ENCODE measurements around the gene CCKAR. TPM values are rescaled to one million over a fixed set of nuclear protein-coding genes. Genes with fewer than 3 reads are reported as not detected.

The CCKAR gene
- total RNA-seq, 1 experiment from 2014 or later = not detected

DNA sequence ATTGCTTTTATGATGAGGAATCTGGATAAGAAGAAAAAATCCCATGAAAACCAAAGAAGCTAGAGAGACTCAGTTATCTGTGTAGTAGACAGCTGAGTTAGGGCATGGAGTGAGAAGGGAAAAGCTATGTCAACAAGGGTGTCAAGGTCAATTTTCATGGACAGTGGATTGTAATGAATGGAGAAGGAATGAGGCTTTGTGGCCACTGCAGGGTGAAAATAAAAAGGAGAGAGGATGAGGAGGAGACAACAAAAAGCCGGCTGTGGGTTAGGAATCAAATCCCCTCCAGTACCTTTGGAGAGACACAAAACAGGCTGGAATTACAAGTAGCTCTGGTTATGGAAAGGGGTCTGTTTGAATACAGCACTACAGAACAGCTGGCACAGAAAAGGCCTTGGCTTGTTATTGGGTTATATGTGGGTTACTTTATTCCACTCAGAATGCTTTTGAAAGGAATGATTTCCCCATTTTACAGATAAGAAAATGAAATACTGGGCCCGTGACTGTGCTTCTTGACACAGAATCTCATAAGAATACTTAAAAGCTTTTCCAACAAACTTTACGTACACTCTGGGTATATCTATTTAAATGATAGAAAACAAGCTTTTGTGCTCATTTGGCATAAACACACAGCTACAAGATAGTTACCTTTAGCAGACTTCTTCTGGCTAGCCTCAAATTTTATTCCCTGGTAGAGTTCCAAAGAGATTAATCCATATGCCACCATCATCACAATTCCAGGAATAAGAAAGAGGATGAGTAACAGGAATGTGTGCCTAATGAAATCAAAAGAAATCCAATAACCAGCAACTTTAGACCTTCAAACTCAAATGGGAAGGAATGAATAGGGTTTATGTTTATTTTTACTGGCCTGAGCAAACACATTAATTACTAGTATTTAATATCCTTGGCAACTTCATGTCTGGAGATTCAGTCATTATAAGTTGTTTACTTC, 7.5 kb downstream of the CCKAR start:
- ChIA-PET CTCF (no interaction called here), POLR2A (no interaction called here)
- TF ChIP-seq, protein P1, sequence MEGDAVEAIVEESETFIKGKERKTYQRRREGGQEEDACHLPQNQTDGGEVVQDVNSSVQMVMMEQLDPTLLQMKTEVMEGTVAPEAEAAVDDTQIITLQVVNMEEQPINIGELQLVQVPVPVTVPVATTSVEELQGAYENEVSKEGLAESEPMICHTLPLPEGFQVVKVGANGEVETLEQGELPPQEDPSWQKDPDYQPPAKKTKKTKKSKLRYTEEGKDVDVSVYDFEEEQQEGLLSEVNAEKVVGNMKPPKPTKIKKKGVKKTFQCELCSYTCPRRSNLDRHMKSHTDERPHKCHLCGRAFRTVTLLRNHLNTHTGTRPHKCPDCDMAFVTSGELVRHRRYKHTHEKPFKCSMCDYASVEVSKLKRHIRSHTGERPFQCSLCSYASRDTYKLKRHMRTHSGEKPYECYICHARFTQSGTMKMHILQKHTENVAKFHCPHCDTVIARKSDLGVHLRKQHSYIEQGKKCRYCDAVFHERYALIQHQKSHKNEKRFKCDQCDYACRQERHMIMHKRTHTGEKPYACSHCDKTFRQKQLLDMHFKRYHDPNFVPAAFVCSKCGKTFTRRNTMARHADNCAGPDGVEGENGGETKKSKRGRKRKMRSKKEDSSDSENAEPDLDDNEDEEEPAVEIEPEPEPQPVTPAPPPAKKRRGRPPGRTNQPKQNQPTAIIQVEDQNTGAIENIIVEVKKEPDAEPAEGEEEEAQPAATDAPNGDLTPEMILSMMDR (IDR thresholded peaks at IDR 0.05) = no peak
- TF ChIP-seq TCF7L2 (IDR thresholded peaks at IDR 0.05; ENCODE audit: low read depth, low read length) (no peak), REST (IDR thresholded peaks at IDR 0.05; ENCODE audit: insufficient read depth in 1 of 2, low read depth in 2 of 2, low read length in 1 of 2) (no peak), POLR2AphosphoS5 (IDR thresholded peaks at IDR 0.05; ENCODE audit: low read depth, low read length) (no peak), SIN3A (IDR thresholded peaks at IDR 0.05; ENCODE audit: borderline replicate concordance, insufficient read depth, low read depth, low read length) (no peak)
- intact Hi-C loops (cut with micrococcal nuclease; ENCODE audit: unreplicated experiment) = no loop called here
- Histone ChIP-seq H3K27me3 (ENCODE audit: control insufficient read depth, insufficient read depth, low read length) (peaks cover 4% of the 10 kb centered on the region; the same call in 1 of the 2 replicates), H3K4me3 (ENCODE audit: low read depth in 2 of 2, low read length in 2 of 2) (no peak overlapping the region), H3K9me3 (ENCODE audit: control insufficient read depth, insufficient read depth, low read depth, low read length) (no peaks in the 10 kb centered on the region), H3K36me3 (ENCODE audit: control insufficient read depth, insufficient read depth, low read length) (no peaks in the 10 kb centered on the region), H3K27ac (ENCODE audit: low read length) (no peak overlapping the region), H3K4me1 (ENCODE audit: control insufficient read depth, insufficient read depth, low read length) (no peaks in the 10 kb centered on the region)
- ATAC-seq (no peak), DNase-seq (ENCODE audit: low read depth, low spot score) (no peak)
- in situ Hi-C loops (cut with HindIII; ENCODE audit: low pct_unique_long_range_greater_than_20kb, low sequenced_read_pairs) = no loop called here
- BruUV-seq (replicated peaks) = no TSS peak

DNA sequence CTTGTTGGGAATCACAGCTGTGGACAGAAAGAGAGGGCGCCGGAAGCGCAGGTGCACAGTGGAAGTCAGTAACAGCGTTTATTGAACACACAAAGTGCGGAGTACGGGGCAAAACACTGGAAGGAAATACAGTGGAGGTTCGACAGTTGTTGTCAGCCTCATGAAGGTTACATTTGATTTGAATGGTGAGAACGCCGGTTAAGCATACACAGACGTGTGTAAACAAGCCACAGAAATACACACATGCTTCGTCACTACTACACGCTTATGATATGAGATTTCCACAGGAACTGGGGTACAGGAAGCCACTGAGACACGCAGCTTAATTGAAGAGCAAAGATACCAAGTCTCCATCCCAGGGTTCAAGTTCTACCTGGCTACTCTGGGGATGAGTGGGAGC, 12.0 kb downstream of the CCKAR start:
- BruUV-seq (replicated peaks) = no TSS peak
- in situ Hi-C loops (cut with HindIII; ENCODE audit: low pct_unique_long_range_greater_than_20kb, low sequenced_read_pairs) (no loop called here), intact Hi-C loops (cut with micrococcal nuclease; ENCODE audit: unreplicated experiment) (no loop called here)
- H3K27me3 ChIP-seq (ENCODE audit: control insufficient read depth, insufficient read depth, low read length) = 0 out of 2 replicates have a peak, but pooled peaks cover 2% of the 10 kb centered on the region
- no peaks in the 10 kb centered on the region for H3K4me1 ChIP-seq (ENCODE audit: control insufficient read depth, insufficient read depth, low read length)
- DNase-seq (ENCODE audit: low read depth, low spot score) (no peak), ATAC-seq (no peak)
- H3K36me3 ChIP-seq (ENCODE audit: control insufficient read depth, insufficient read depth, low read length) = no peaks in the 10 kb centered on the region
- ChIA-PET CTCF (no interaction called here), POLR2A (no interaction called here)
- TF ChIP-seq REST (IDR thresholded peaks at IDR 0.05; ENCODE audit: insufficient read depth in 1 of 2, low read depth in 2 of 2, low read length in 1 of 2) (no peak), POLR2AphosphoS5 (IDR thresholded peaks at IDR 0.05; ENCODE audit: low read depth, low read length) (no peak), SIN3A (IDR thresholded peaks at IDR 0.05; ENCODE audit: borderline replicate concordance, insufficient read depth, low read depth, low read length) (no peak), TCF7L2 (IDR thresholded peaks at IDR 0.05; ENCODE audit: low read depth, low read length) (no peak)
- TF ChIP-seq, protein P1 (IDR thresholded peaks at IDR 0.05) = no peak
- no peak overlapping the region for H3K4me3 ChIP-seq (ENCODE audit: low read depth in 2 of 2, low read length in 2 of 2)
- no peak overlapping the region for H3K27ac ChIP-seq (ENCODE audit: low read length)
- no peaks in the 10 kb centered on the region for H3K9me3 ChIP-seq (ENCODE audit: control insufficient read depth, insufficient read depth, low read depth, low read length)

All from Panc1 (cell line).